Ascending aorta (tissue), 2 donors: ENCODE results near the gene GPRC5D. TPM values are rescaled to one million over a fixed set of nuclear protein-coding genes. Genes with fewer than 3 reads are reported as not detected.
A peak's percentile ranks its signal among the peaks of the same experiment; 100 is the strongest.

ENCODE experiments used
- DNase-seq, 2 donors: peaks; one replicate each; pipeline ENCODE4 v3.0.0-alpha.2; 2019; ENCODE audit warnings: low spot score in 2 of 2
- H3K27ac ChIP-seq, 2 donors: fragments of 200-600 bp; sonication (generic); one replicate each; pipeline ENCODE4 v1.5.1; 2016 to 2017; ENCODE audit warnings: mild to moderate bottlenecking in 1 of 2
- H3K27me3 ChIP-seq: fragments of 200-600 bp; sonication (generic); one replicate; pipeline ENCODE4 v1.5.1; 2017
- H3K36me3 ChIP-seq, 2 donors: fragments of 200-600 bp; sonication (generic); one replicate each; pipeline ENCODE4 v1.5.1; 2016
- H3K4me1 ChIP-seq, 2 donors: fragments of 200-600 bp; sonication (generic); one replicate each; pipeline ENCODE4 v1.5.1; 2016 to 2017; ENCODE audit warnings: mild to moderate bottlenecking in 1 of 2
- H3K4me3 ChIP-seq, 2 donors: fragments of 200-600 bp; sonication (generic); one replicate each; pipeline ENCODE4 v1.5.1; 2016 to 2017; ENCODE audit warnings: mild to moderate bottlenecking in 1 of 2
- H3K9me3 ChIP-seq, 2 donors: fragments of 200-600 bp; sonication (generic); one replicate each; pipeline ENCODE4 v1.5.1; 2016
- intact Hi-C: fragments of 100-400 bp; cut with DNase I; formaldehyde crosslinking; loops from one replicate; pipeline ENCODE4 v1.15.1; 2023
- total RNA-seq: library from RNA; depleted of rRNA; stranded (reverse); fragments of >200 nt; gene quantifications from one replicate; pipeline ENCODE4 v1.1.0, GENCODE V29; 2016
- TF ChIP-seq, protein P1 (sequence below), 3 experiments: fragments of 200-600 bp in 2 of 3; fragments of 450-650 bp in 1 of 3; sonication (generic) in 2 of 3; IDR thresholded peaks; one replicate each; pipeline ENCODE4 v1.5.1; 2016 to 2019; ENCODE audit warnings: antibody characterized with exemption in 3 of 3, mild to moderate bottlenecking in 1 of 3, moderate library complexity in 1 of 3

GPRC5D gene
- total RNA-seq, 1 donor from 2014 or later = not detected

GRCh38 chr12:12979731-12980259 is 27.8 kb upstream of the GPRC5D start:
- TF ChIP-seq, protein P1, sequence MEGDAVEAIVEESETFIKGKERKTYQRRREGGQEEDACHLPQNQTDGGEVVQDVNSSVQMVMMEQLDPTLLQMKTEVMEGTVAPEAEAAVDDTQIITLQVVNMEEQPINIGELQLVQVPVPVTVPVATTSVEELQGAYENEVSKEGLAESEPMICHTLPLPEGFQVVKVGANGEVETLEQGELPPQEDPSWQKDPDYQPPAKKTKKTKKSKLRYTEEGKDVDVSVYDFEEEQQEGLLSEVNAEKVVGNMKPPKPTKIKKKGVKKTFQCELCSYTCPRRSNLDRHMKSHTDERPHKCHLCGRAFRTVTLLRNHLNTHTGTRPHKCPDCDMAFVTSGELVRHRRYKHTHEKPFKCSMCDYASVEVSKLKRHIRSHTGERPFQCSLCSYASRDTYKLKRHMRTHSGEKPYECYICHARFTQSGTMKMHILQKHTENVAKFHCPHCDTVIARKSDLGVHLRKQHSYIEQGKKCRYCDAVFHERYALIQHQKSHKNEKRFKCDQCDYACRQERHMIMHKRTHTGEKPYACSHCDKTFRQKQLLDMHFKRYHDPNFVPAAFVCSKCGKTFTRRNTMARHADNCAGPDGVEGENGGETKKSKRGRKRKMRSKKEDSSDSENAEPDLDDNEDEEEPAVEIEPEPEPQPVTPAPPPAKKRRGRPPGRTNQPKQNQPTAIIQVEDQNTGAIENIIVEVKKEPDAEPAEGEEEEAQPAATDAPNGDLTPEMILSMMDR (IDR thresholded peaks at IDR 0.05) = no peak

GRCh38 chr12:12979126-12979525 is 27.2 kb upstream of the GPRC5D start:
- no peaks in the 10 kb centered on the region for H3K27me3 ChIP-seq
- H3K4me1 ChIP-seq = peaks cover 5 to 36% of the 10 kb centered on the region in 2 donors
- peak overlapping the region; percentile 81 to 91 for H3K27ac ChIP-seq
- no peaks in the 10 kb centered on the region for H3K9me3 ChIP-seq
- intact Hi-C loops = loop anchor here (5.0 to 10.0 kb wide), 2 partner anchors 118 to 254 kb away; no protein-coding TSS in a partner anchor
- H3K36me3 ChIP-seq = peaks cover 10 to 12% of the 10 kb centered on the region in 2 donors
- TF ChIP-seq, protein P1 (IDR thresholded peaks at IDR 0.05) = no peak
- H3K4me3 ChIP-seq = no peak overlapping the region
- DNase-seq = no peak

More at GRCh38 chr12:12979731-12980259, 27.8 kb upstream of the GPRC5D start:
- no peak overlapping the region for H3K4me3 ChIP-seq
- no peaks in the 10 kb centered on the region for H3K27me3 ChIP-seq
- peaks cover 5 to 34% of the 10 kb centered on the region in 2 donors for H3K4me1 ChIP-seq
- peak overlapping the region; percentile 81 to 91 for H3K27ac ChIP-seq
- DNase-seq = peak in 1 of 2 donors; percentile 72
- H3K36me3 ChIP-seq = peaks cover 5 to 12% of the 10 kb centered on the region in 2 donors
- intact Hi-C loops = loop anchor here (5.0 to 10.0 kb wide), 3 partner anchors 118 to 255 kb away; partner anchors contain the start of gene APOLD1
- H3K9me3 ChIP-seq = no peaks in the 10 kb centered on the region

DNA sequence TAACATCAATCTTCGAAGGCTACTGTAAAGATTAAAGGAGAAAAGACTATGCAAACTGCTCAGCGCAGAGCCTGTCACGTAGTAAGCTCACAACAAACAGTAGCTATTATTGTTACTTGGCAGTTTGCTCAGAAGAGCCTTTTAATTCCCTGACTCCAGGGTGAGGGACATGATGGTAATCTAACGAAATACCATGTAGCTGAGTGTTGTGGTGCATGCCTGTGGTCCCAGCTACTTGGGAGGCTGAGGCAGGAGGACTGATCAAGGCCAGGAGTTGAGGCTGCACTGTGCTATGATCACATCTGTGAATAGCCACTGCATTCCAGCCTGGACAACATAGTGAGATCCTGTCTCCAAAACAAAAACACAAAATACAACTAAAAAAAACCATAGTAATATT is 25.3 kb upstream of the GPRC5D start:
- no peaks in the 10 kb centered on the region for H3K9me3 ChIP-seq
- no peaks in the 10 kb centered on the region for H3K27me3 ChIP-seq
- DNase-seq = no peak
- intact Hi-C loops = loop anchor here (5.0 to 10.0 kb wide), 2 partner anchors 120 to 252 kb away; no protein-coding TSS in a partner anchor
- no peak overlapping the region for H3K4me3 ChIP-seq
- H3K4me1 ChIP-seq = peaks cover 5 to 36% of the 10 kb centered on the region in 2 donors
- TF ChIP-seq, protein P1 (IDR thresholded peaks at IDR 0.05) = no peak
- peaks cover 25 to 26% of the 10 kb centered on the region in 2 donors for H3K36me3 ChIP-seq
- peak overlapping the region; percentile 81 to 91 for H3K27ac ChIP-seq

DNA sequence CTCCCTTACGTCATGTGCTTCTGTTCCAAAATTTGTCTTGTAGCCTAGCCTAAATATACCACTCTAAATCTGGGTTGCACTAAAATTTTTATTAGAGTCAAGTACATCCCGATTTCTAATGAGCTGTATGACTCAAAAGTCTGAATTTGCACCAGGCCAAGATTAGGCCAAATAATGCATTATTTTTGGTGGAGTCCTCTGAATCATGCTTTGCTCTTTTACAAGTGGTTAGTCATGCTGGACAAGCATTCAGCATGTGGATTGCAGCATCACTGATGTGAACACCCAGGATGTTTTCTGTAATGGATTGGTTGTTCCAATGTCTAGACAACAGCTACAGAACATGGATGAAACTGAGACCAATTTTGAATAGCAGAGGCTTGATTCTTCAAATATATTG is 24.4 kb upstream of the GPRC5D start:
- Histone ChIP-seq H3K4me1 (peaks cover 5 to 36% of the 10 kb centered on the region in 2 donors), H3K9me3 (no peaks in the 10 kb centered on the region), H3K36me3 (peaks cover 30 to 31% of the 10 kb centered on the region in 2 donors), H3K4me3 (peak overlapping the region in 1 of 2 donors; percentile 35), H3K27ac (peak overlapping the region; percentile 87 to 91), H3K27me3 (no peaks in the 10 kb centered on the region)
- TF ChIP-seq, protein P1 (IDR thresholded peaks at IDR 0.05) = no peak
- intact Hi-C loops = loop anchor here (1.0 to 10.0 kb wide), 3 partner anchors 25 to 252 kb away; no protein-coding TSS in a partner anchor
- peak in 1 of 2 donors; percentile 88 for DNase-seq

DNA sequence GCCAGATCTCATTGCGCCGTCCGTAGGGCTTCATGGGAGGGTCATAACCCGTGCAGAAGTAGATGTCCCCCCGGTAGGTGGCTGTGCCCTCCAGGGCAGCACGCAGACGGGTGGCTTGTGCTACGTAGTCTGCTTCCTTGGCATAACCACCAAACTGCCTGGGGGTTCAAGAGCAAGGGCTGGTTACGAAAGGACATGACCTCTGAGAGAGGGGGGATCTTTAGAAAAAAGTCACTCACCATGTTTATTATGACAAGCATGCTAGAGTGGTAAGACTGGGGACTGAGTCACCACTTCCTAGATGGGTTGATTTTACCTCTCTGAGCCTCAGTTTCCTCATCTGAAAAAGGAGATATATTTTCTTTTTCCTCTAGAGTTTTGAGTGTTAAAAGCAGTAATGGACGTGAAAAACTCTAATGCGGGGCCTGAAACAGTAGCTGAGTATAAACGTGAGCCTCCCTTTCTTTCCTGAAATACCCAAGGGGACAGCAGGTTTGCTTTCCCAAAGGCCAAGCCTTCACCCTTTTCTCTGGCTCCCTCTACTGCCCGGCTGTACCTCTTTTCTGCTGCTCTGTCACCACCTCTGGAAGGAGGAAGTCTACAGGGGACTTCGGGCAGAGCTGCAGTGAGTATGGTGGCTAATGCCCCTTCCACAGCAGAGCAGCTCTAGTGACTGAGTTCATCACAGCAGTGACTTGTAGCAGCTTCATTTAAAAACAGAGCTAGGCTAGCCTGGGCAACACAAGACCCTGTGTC is 23.5 kb upstream of the GPRC5D start:
- TF ChIP-seq, protein P1 (IDR thresholded peaks at IDR 0.05) = peak; percentile 16 to 66 (median 46)
- Histone ChIP-seq H3K27ac (peak overlapping the region; percentile 87 to 91), H3K4me1 (peaks cover 5 to 34% of the 10 kb centered on the region in 2 donors), H3K27me3 (no peaks in the 10 kb centered on the region), H3K36me3 (peaks cover 27 to 36% of the 10 kb centered on the region in 2 donors), H3K9me3 (no peaks in the 10 kb centered on the region), H3K4me3 (peak overlapping the region in 1 of 2 donors; percentile 35)
- peak in 1 of 2 donors; percentile 76 for DNase-seq
- intact Hi-C loops = loop anchor here (1.0 to 10.0 kb wide), 3 partner anchors 26 to 251 kb away; no protein-coding TSS in a partner anchor
